Left lung (tissue), 10 donors: ENCODE results near the gene MITD1. TPM values are rescaled to one million over a fixed set of nuclear protein-coding genes. Genes with fewer than 3 reads are reported as not detected.

Experiments used
- ATAC-seq: fragments of 200-7000 bp; cut with Tn5 transposase; one replicate; pipeline ENCODE4 v1.9.1; 2020; ENCODE audit warnings: moderate library complexity
- DNase-seq, 4 donors: peaks; one replicate each; pipeline ENCODE4 v3.0.0-alpha.2; 2013 to 2020
- H3K27ac ChIP-seq, 2 donors: fragments of 200-600 bp; sonication (generic) in 1 of 2; one replicate each; pipeline versions ENCODE4 v1.5.0 to v1.8.0; 2020 to 2021
- H3K27me3 ChIP-seq, 2 donors: fragments of 200-600 bp; sonication (generic) in 1 of 2; one replicate each; pipeline versions ENCODE4 v1.5.0 to v1.8.0; 2020 to 2021
- H3K36me3 ChIP-seq, 2 donors: fragments of 200-600 bp; sonication (generic) in 1 of 2; one replicate each; pipeline versions ENCODE4 v1.5.0 to v1.8.0; 2020 to 2021
- H3K4me1 ChIP-seq, 2 donors: fragments of 200-600 bp; one replicate each; pipeline ENCODE4 v1.8.0; 2021
- H3K4me3 ChIP-seq, 2 donors: fragments of 200-600 bp; sonication (generic) in 1 of 2; one replicate each; pipeline versions ENCODE4 v1.5.0 to v1.8.0; 2020 to 2021; ENCODE audit warnings: mild to moderate bottlenecking in 1 of 2
- H3K9me3 ChIP-seq, 2 donors: fragments of 200-600 bp; sonication (generic) in 1 of 2; one replicate each; pipeline versions ENCODE4 v1.5.0 to v1.8.0; 2020 to 2021
- CTCF ChIP-seq, 2 donors: fragments of 200-600 bp; sonication (generic) in 1 of 2; IDR thresholded peaks; one replicate each; pipeline versions ENCODE4 v1.5.0 to v1.8.0; 2021; ENCODE audit warnings: antibody characterized with exemption in 2 of 2
- intact Hi-C, 2 donors: fragments of 100-400 bp; cut with DNase I; formaldehyde crosslinking; loops; one replicate each; pipeline versions ENCODE4 v1.11.2 to v1.14.2; 2022
- polyA plus RNA-seq, 6 donors: library from polyadenylated mRNA; unstranded; fragments of 120-200 nt; gene quantifications; one replicate each; pipeline ENCODE4 v1.2.1, GENCODE V29; 2013; ENCODE audit not compliant: insufficient read length in 6 of 6
- total RNA-seq, 2 donors: library from RNA; stranded (reverse); fragmentation: NEBNext Ultra II Directional; extraction: Animal tissue kit (Norgen Biotek cat#: 25700); gene quantifications; one replicate each; pipeline ENCODE4 v1.2.1, GENCODE V29; 2021
- donor health status: DM: no; HTN: yes; CAD: no.
- donor health status: DM: no; HTN: no; CAD: no.

MITD1 gene
- total and polyA plus RNA-seq, 8 donors = 20.1 to 62.7 (median 46.4) TPM

GRCh38 chr2:99127981-99128380 lies 52.9 kb downstream of the MITD1 start:
- no peak for ATAC-seq
- Histone ChIP-seq H3K4me1 (no peaks in the 10 kb centered on the region), H3K27ac (no peak overlapping the region), H3K4me3 (no peak overlapping the region), H3K36me3 (peaks cover 0 to 16% of the 10 kb centered on the region in 2 donors), H3K27me3 (no peaks in the 10 kb centered on the region), H3K9me3 (peaks cover 0 to 31% of the 10 kb centered on the region in 2 donors)
- intact Hi-C loops = no loop called here
- no peak for TF ChIP-seq CTCF (IDR thresholded peaks at IDR 0.05)
- no peak for DNase-seq

Other genes with a start within 250 kb of the MITD1 start
- 10 to 100 TPM; 14.1 to 15.2 TPM for gene CRACDL, start 244.8 kb downstream of the MITD1 start, total RNA-seq
- gene CRACDL, start 244.8 kb downstream of the MITD1 start, polyA plus RNA-seq = 1 to 10 TPM; 4.0 to 7.6 (median 4.8) TPM
- 1 to 10 TPM; 3.4 to 4.0 TPM for gene C2orf15, start 39.4 kb downstream of the MITD1 start, total RNA-seq
- gene C2orf15, start 39.4 kb downstream of the MITD1 start, polyA plus RNA-seq = 1 to 10 TPM; 7.1 to 8.7 (median 7.6) TPM
- gene TSGA10, start 26.1 kb downstream of the MITD1 start, total RNA-seq = 1 to 10 TPM; 3.7 to 8.4 TPM
- 10 to 100 TPM; 14.5 to 19.8 (median 15.4) TPM for gene TSGA10, start 26.1 kb downstream of the MITD1 start, polyA plus RNA-seq
- 1 to 10 TPM; 5.6 to 7.2 TPM for gene LIPT1, start 26.1 kb downstream of the MITD1 start, total RNA-seq
- gene LIPT1, start 26.1 kb downstream of the MITD1 start, polyA plus RNA-seq = 10 to 100 TPM; 16.1 to 20.3 (median 17.2) TPM
- 10 to 100 TPM; 19.7 to 21.2 TPM for gene MRPL30, start 126 bp upstream of the MITD1 start, total RNA-seq
- 10 to 100 TPM; 46.9 to 58.8 (median 52.6) TPM for gene MRPL30, start 126 bp upstream of the MITD1 start, polyA plus RNA-seq
- gene LYG2, start 74.6 kb upstream of the MITD1 start, total RNA-seq = not detected
- under 1 TPM; 0.20 to 0.74 (median 0.57) TPM for gene LYG2, start 74.6 kb upstream of the MITD1 start, polyA plus RNA-seq
- 1 to 10 TPM in 1 of 2 donors, under 1 TPM in 1; 0.93 to 1.4 TPM for gene LYG1, start 120.1 kb upstream of the MITD1 start, total RNA-seq
- gene LYG1, start 120.1 kb upstream of the MITD1 start, polyA plus RNA-seq = 1 to 10 TPM; 2.0 to 3.6 (median 2.8) TPM
- 10 to 100 TPM; 27.2 to 35.9 TPM for gene TXNDC9, start 155.3 kb upstream of the MITD1 start, total RNA-seq
- 10 to 100 TPM; 33.7 to 43.7 (median 36.0) TPM for gene TXNDC9, start 155.3 kb upstream of the MITD1 start, polyA plus RNA-seq
- 10 to 100 TPM; 27.6 to 37.4 TPM for gene EIF5B, start 156.3 kb upstream of the MITD1 start, total RNA-seq
- 10 to 100 TPM; 54.2 to 66.0 (median 62.9) TPM for gene EIF5B, start 156.3 kb upstream of the MITD1 start, polyA plus RNA-seq